Lung (tissue), 13 donors: ENCODE data around the gene INCA1. TPM values are rescaled to one million over a fixed set of nuclear protein-coding genes. Genes with fewer than 3 reads are reported as not detected.
A peak's percentile ranks its signal among the peaks of the same experiment; 100 is the strongest.

Experiments used
- ATAC-seq: fragments of 200-7000 bp; cut with Tn5 transposase; one replicate; pipeline ENCODE4 v1.9.1; 2020; ENCODE audit warnings: moderate number of reproducible peaks; ENCODE audit not compliant: insufficient read depth, low FRiP score
- DNase-seq, 3 donors: peaks; one replicate each; pipeline ENCODE4 v3.0.0-alpha.2; 2013 to 2017
- H3K27ac ChIP-seq, 2 donors: one replicate each; pipeline ENCODE4 v1.5.1; 2013; ENCODE audit warnings: mild to moderate bottlenecking in 2 of 2, moderate library complexity in 2 of 2, control low read depth in 1 of 2, inconsistent platforms in 1 of 2, low read depth in 1 of 2, low read length in 1 of 2
- H3K27me3 ChIP-seq, 3 donors: one replicate each; pipeline ENCODE4 v1.5.1; 2013; ENCODE audit warnings: low read length in 2 of 3; ENCODE audit not compliant: control insufficient read depth in 3 of 3, insufficient read depth in 3 of 3
- H3K36me3 ChIP-seq, 4 donors: one replicate each; pipeline ENCODE4 v1.5.1; 2013; ENCODE audit warnings: low read length in 4 of 4, mild to moderate bottlenecking in 1 of 4, moderate library complexity in 1 of 4; ENCODE audit not compliant: control insufficient read depth in 4 of 4, insufficient read depth in 4 of 4
- H3K4me1 ChIP-seq, 5 donors: one replicate each; pipeline ENCODE4 v1.5.1; 2013; ENCODE audit warnings: low read length in 5 of 5, mild to moderate bottlenecking in 2 of 5, moderate library complexity in 1 of 5; ENCODE audit not compliant: control insufficient read depth in 5 of 5, insufficient read depth in 5 of 5
- H3K4me3 ChIP-seq: one replicate; pipeline ENCODE4 v1.5.1; 2013; ENCODE audit warnings: mild to moderate bottlenecking, control low read depth, moderate library complexity
- H3K9ac ChIP-seq, 2 donors: one replicate each; pipeline ENCODE4 v1.5.1; 2013; ENCODE audit warnings: low read length in 2 of 2, control low read depth in 1 of 2; ENCODE audit not compliant: insufficient read depth in 1 of 2
- H3K9me3 ChIP-seq, 4 donors: one replicate each; pipeline ENCODE4 v1.5.1; 2013; ENCODE audit warnings: low read length in 3 of 4, mild to moderate bottlenecking in 1 of 4, moderate library complexity in 1 of 4; ENCODE audit not compliant: control insufficient read depth in 4 of 4, insufficient read depth in 3 of 4
- WGBS, 2 donors: extraction: QIAGEN DNeasy Blood & Tissue Kit; methylation state at CpG; one replicate each; pipeline ENCODE4 v1.1.7; 2013; 5-methylcytosine and 5-hydroxymethylcytosine counted together
- polyA plus RNA-seq, 2 donors: library from polyadenylated mRNA; stranded (reverse); fragments of 200-250 nt; gene quantifications; one replicate each; pipeline ENCODE4 v1.2.1, GENCODE V29; 2013
- small RNA-seq: library from RNA; depleted of rRNA; stranded (forward); fragments of <200 nt; gene quantifications from one replicate; pipeline ENCODE3, GENCODE V24; 2014; ENCODE audit warnings: low replicate concordance
- total RNA-seq, 2 donors: library from RNA; depleted of rRNA in 1 of 2; stranded (reverse); fragments of >200 nt in 1 of 2; gene quantifications; one replicate each; pipeline ENCODE4 v1.2.1, GENCODE V29; 2014 to 2021
- TF ChIP-seq, protein P1 (sequence below): IDR thresholded peaks from 2 replicates; pipeline ENCODE4 v1.5.1; 2012; ENCODE audit warnings: mild to moderate bottlenecking; ENCODE audit errors: control extremely low read depth, extremely low read depth
- donor health status: control.
- donor health status: control.
- donor health status: Bipolar disorder and iron deficiency.
- donor health status: healthy.
- donor health status: DM: yes; HTN: yes; CAD: no.

Gene INCA1
- total and polyA plus RNA-seq, 4 donors: 0.89 to 3.4 (median 1.9) TPM

DNA sequence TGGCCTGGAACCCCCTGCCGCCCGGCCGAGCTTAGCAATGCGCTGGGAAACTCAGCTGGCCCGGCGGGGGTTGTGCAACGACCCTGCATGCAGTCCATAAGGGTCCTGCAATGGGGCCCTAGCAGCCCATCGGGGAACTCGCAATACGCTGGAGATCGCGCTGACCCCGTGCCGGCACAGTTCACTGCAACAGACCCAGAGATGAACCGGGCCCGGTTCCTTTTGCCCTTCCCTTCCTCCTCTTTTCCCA is 57.9 kb downstream of the INCA1 start:
- peak overlapping the region; percentile 77 for H3K4me3 ChIP-seq
- 0 to 1% methylated on average over 16 of the region's 16 CpGs for WGBS, 2 donors
- no peaks in the 10 kb centered on the region for H3K27me3 ChIP-seq
- H3K36me3 ChIP-seq: peaks cover 5 to 26% (median 23%) of the 10 kb centered on the region in 4 donors
- no peak for ATAC-seq
- H3K9me3 ChIP-seq: no peaks in the 10 kb centered on the region
- peak overlapping the region; percentile 65 to 80 for H3K9ac ChIP-seq
- H3K27ac ChIP-seq: peak overlapping the region; percentile 90 to 94
- H3K4me1 ChIP-seq: peaks cover 0 to 27% (median 13%) of the 10 kb centered on the region in 5 donors
- TF ChIP-seq, protein P1, sequence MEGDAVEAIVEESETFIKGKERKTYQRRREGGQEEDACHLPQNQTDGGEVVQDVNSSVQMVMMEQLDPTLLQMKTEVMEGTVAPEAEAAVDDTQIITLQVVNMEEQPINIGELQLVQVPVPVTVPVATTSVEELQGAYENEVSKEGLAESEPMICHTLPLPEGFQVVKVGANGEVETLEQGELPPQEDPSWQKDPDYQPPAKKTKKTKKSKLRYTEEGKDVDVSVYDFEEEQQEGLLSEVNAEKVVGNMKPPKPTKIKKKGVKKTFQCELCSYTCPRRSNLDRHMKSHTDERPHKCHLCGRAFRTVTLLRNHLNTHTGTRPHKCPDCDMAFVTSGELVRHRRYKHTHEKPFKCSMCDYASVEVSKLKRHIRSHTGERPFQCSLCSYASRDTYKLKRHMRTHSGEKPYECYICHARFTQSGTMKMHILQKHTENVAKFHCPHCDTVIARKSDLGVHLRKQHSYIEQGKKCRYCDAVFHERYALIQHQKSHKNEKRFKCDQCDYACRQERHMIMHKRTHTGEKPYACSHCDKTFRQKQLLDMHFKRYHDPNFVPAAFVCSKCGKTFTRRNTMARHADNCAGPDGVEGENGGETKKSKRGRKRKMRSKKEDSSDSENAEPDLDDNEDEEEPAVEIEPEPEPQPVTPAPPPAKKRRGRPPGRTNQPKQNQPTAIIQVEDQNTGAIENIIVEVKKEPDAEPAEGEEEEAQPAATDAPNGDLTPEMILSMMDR: no peak
- DNase-seq: no peak

DNA sequence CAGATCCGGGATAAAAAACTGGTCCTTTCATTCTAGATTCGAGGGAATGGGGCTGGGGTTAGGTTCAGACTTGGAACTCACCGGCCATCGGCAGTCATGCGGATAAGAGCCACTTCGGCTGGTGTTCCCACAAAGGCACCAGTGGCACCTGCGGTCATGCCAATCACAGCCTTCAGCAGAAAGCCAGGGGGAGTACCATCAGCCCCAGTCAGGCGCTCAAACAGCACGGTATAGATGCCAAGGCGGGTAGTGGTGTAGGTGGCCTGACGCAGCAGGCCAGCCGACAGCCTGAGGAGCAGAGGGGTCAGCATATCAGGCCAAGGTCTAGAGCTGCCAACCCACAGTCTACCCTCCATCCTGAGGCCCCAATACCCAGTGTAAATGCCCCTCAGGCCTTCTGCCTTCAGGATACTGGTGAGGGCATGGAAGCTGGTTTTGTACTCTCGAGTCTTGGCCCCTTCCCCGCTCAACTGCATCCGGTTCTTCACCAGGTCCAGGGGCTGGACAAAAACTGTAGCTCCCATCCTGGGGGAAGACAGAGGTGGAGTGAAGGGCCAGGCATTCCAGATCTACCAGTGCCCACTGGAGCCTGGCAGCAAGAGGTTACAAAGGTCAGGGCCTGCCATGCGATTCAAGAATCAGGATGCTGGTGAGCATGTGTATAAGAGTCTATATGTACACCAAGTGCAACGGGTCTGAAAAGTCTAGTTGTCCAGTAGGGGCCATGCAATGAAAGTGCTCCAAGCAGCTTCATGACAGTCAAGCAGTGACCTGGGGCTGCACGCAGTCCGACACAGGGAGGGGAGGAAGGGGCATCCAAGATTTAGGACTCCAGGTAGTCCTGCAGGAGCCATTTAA is 58.4 kb downstream of the INCA1 start:
- no peaks in the 10 kb centered on the region for H3K27me3 ChIP-seq
- H3K27ac ChIP-seq: peak overlapping the region; percentile 90 to 94
- TF ChIP-seq, protein P1: no peak
- ATAC-seq (no peak), DNase-seq (no peak)
- H3K4me3 ChIP-seq: peak overlapping the region; percentile 77
- 54 to 68% methylated on average over 19 of the region's 19 CpGs for WGBS, 2 donors
- H3K9me3 ChIP-seq: no peaks in the 10 kb centered on the region
- peaks cover 3 to 33% (median 13%) of the 10 kb centered on the region in 5 donors for H3K4me1 ChIP-seq
- H3K9ac ChIP-seq: peak overlapping the region; percentile 65 to 80
- H3K36me3 ChIP-seq: peaks cover 5 to 25% (median 20%) of the 10 kb centered on the region in 4 donors

Small RNA genes within 50 kb of the gene (small RNA-seq; reads per million reads assigned to genes)
- gene MIR6864 (not detected), gene MIR6865 (not detected)

Other genes starting within 250 kb of the INCA1 start
- not detected for gene TM4SF5, start 225.6 kb downstream of the INCA1 start, total RNA-seq
- not detected for gene TM4SF5, start 225.6 kb downstream of the INCA1 start, polyA plus RNA-seq
- 10 to 100 TPM in 1 of 2 donors, 1 to 10 TPM in 1; 2.1 to 14.0 TPM for gene VMO1, start 211.2 kb downstream of the INCA1 start, total RNA-seq
- 10 to 100 TPM; 21.3 to 21.8 TPM for gene VMO1, start 211.2 kb downstream of the INCA1 start, polyA plus RNA-seq
- gene GLTPD2, start 208.6 kb downstream of the INCA1 start, total RNA-seq: under 1 TPM in 1 of 2 donors, not detected in 1; 0.34 TPM
- under 1 TPM in 1 of 2 donors, not detected in 1; 0.41 TPM for gene GLTPD2, start 208.6 kb downstream of the INCA1 start, polyA plus RNA-seq
- 100 to 1,000 TPM in 1 of 2 donors, 10 to 100 TPM in 1; 63.7 to 141 TPM for gene PSMB6, start 201.4 kb downstream of the INCA1 start, total RNA-seq
- gene PSMB6, start 201.4 kb downstream of the INCA1 start, polyA plus RNA-seq: 100 to 1,000 TPM; 172 to 237 TPM
- gene PLD2, start 190.4 kb downstream of the INCA1 start, total RNA-seq: 10 to 100 TPM; 27.1 to 42.3 TPM
- 10 to 100 TPM; 18.0 to 22.4 TPM for gene PLD2, start 190.4 kb downstream of the INCA1 start, polyA plus RNA-seq
- 10 to 100 TPM; 39.2 to 95.4 TPM for gene MINK1, start 164.2 kb downstream of the INCA1 start, total RNA-seq
- gene MINK1, start 164.2 kb downstream of the INCA1 start, polyA plus RNA-seq: 10 to 100 TPM; 36.5 to 62.8 TPM
- 1 to 10 TPM; 2.8 to 4.5 TPM for gene C17orf107, start 98.0 kb downstream of the INCA1 start, total RNA-seq
- 1 to 10 TPM; 1.3 to 2.7 TPM for gene C17orf107, start 98.0 kb downstream of the INCA1 start, polyA plus RNA-seq
- 1 to 10 TPM in 1 of 2 donors, under 1 TPM in 1; 0.77 to 1.2 TPM for gene CHRNE, start 94.4 kb downstream of the INCA1 start, total RNA-seq
- 1 to 10 TPM in 1 of 2 donors, under 1 TPM in 1; 0.61 to 2.3 TPM for gene CHRNE, start 94.4 kb downstream of the INCA1 start, polyA plus RNA-seq
- gene GP1BA, start 65.2 kb downstream of the INCA1 start, total RNA-seq: under 1 TPM; 0.18 to 0.94 TPM
- gene GP1BA, start 65.2 kb downstream of the INCA1 start, polyA plus RNA-seq: 1 to 10 TPM in 1 of 2 donors, under 1 TPM in 1; 0.26 to 1.4 TPM
- gene SLC25A11, start 57.5 kb downstream of the INCA1 start, total RNA-seq: 10 to 100 TPM; 34.8 to 65.8 TPM
- gene SLC25A11, start 57.5 kb downstream of the INCA1 start, polyA plus RNA-seq: 10 to 100 TPM; 42.5 to 72.1 TPM
- 100 to 1,000 TPM in 1 of 2 donors, 10 to 100 TPM in 1; 30.8 to 107 TPM for gene RNF167, start 57.3 kb downstream of the INCA1 start, total RNA-seq
- gene RNF167, start 57.3 kb downstream of the INCA1 start, polyA plus RNA-seq: 100 to 1,000 TPM in 1 of 2 donors, 10 to 100 TPM in 1; 86.7 to 142 TPM
- 100 to 1,000 TPM; 461 to 827 TPM for gene PFN1, start 49.0 kb downstream of the INCA1 start, total RNA-seq
- 1,000 to 10,000 TPM in 1 of 2 donors, 100 to 1,000 TPM in 1; 671 to 2,264 TPM for gene PFN1, start 49.0 kb downstream of the INCA1 start, polyA plus RNA-seq
- 10 to 100 TPM in 1 of 2 donors, 1 to 10 TPM in 1; 3.3 to 10.7 TPM for gene ENO3, start 46.4 kb downstream of the INCA1 start, total RNA-seq
- gene ENO3, start 46.4 kb downstream of the INCA1 start, polyA plus RNA-seq: 1 to 10 TPM; 7.2 to 9.3 TPM
- gene SPAG7, start 29.7 kb downstream of the INCA1 start, total RNA-seq: 10 to 100 TPM; 63.8 to 75.4 TPM
- 100 to 1,000 TPM in 1 of 2 donors, 10 to 100 TPM in 1; 76.2 to 101 TPM for gene SPAG7, start 29.7 kb downstream of the INCA1 start, polyA plus RNA-seq
- gene CAMTA2, start 9.8 kb downstream of the INCA1 start, total RNA-seq: 10 to 100 TPM; 15.0 to 53.4 TPM
- 10 to 100 TPM; 45.8 to 66.3 TPM for gene CAMTA2, start 9.8 kb downstream of the INCA1 start, polyA plus RNA-seq
- gene KIF1C, start 428 bp upstream of the INCA1 start, total RNA-seq: 100 to 1,000 TPM in 1 of 2 donors, 10 to 100 TPM in 1; 48.0 to 190 TPM
- 10 to 100 TPM; 61.8 to 89.8 TPM for gene KIF1C, start 428 bp upstream of the INCA1 start, polyA plus RNA-seq
- 1 to 10 TPM in 1 of 2 donors, under 1 TPM in 1; 0.54 to 1.3 TPM for gene SLC52A1, start 37.9 kb upstream of the INCA1 start, total RNA-seq
- gene SLC52A1, start 37.9 kb upstream of the INCA1 start, polyA plus RNA-seq: under 1 TPM; 0.47 to 0.71 TPM
- 1 to 10 TPM; 4.8 to 7.3 TPM for gene ZFP3, start 80.9 kb upstream of the INCA1 start, total RNA-seq
- 1 to 10 TPM; 2.3 to 2.6 TPM for gene ZFP3, start 80.9 kb upstream of the INCA1 start, polyA plus RNA-seq
- 10 to 100 TPM in 1 of 2 donors, 1 to 10 TPM in 1; 9.6 to 14.1 TPM for gene ZNF232, start 114.4 kb upstream of the INCA1 start, total RNA-seq
- 1 to 10 TPM; 6.8 to 9.4 TPM for gene ZNF232, start 114.4 kb upstream of the INCA1 start, polyA plus RNA-seq
- gene USP6, start 118.5 kb upstream of the INCA1 start, total RNA-seq: under 1 TPM; 0.31 to 0.46 TPM
- under 1 TPM; 0.05 to 0.10 TPM for gene USP6, start 118.5 kb upstream of the INCA1 start, polyA plus RNA-seq
- gene ZNF594, start 194.3 kb upstream of the INCA1 start, total RNA-seq: 10 to 100 TPM in 1 of 2 donors, 1 to 10 TPM in 1; 7.9 to 14.4 TPM
- gene ZNF594, start 194.3 kb upstream of the INCA1 start, polyA plus RNA-seq: 1 to 10 TPM; 1.6 to 2.1 TPM
- gene SCIMP, start 237.3 kb upstream of the INCA1 start, total RNA-seq: 10 to 100 TPM in 1 of 2 donors, 1 to 10 TPM in 1; 2.3 to 18.6 TPM
- gene SCIMP, start 237.3 kb upstream of the INCA1 start, polyA plus RNA-seq: 10 to 100 TPM in 1 of 2 donors, 1 to 10 TPM in 1; 3.8 to 22.2 TPM